WERI-Rb-1 (cell line): Measurements from ENCODE around the gene ANAPC15.

Experiments
- DNase-seq: peaks from one replicate; pipeline ENCODE4 v3.0.0-alpha.2; 2020
- H3K27ac ChIP-seq: fragments of 250-450 bp; sonication (Bioruptor Pico); 2 replicates; pipeline ENCODE4 v1.5.1; 2020; ENCODE audit warnings: mild to moderate bottlenecking, moderate library complexity
- H3K27me3 ChIP-seq: fragments of 250-450 bp; sonication (Bioruptor Pico); 2 replicates; pipeline ENCODE4 v1.5.1; 2021; ENCODE audit warnings: mild to moderate bottlenecking, low read depth, moderate library complexity; ENCODE audit not compliant: insufficient read depth, severe bottlenecking
- H3K36me3 ChIP-seq: fragments of 250-450 bp; sonication (Bioruptor Pico); 2 replicates; pipeline ENCODE4 v1.5.1; 2020; ENCODE audit warnings: mild to moderate bottlenecking, moderate library complexity
- H3K4me3 ChIP-seq: 2 replicates; pipeline ENCODE4 v1.5.1; 2011; ENCODE audit warnings: low read depth, mild to moderate bottlenecking, control low read depth, low read length
- H3K9me3 ChIP-seq: fragments of 250-450 bp; sonication (Bioruptor Pico); 2 replicates; pipeline ENCODE4 v1.5.1; 2021; ENCODE audit warnings: mild to moderate bottlenecking, moderate library complexity; ENCODE audit not compliant: severe bottlenecking
- TF ChIP-seq, protein P1 (sequence below): IDR thresholded peaks from 2 replicates; pipeline ENCODE4 v1.5.1; 2011; ENCODE audit warnings: low read depth, mild to moderate bottlenecking, control low read depth, inconsistent platforms, low read length

Gene ANAPC15

GRCh38 chr11:72102631-72102945 is 9.9 kb downstream of the ANAPC15 start:
- Histone ChIP-seq H3K36me3 (peaks cover 35% of the 10 kb centered on the region), H3K27me3 (no peaks in the 10 kb centered on the region), H3K4me3 (peak overlapping the region; percentile 92), H3K27ac (peak overlapping the region; percentile 98), H3K9me3 (no peaks in the 10 kb centered on the region)
- TF ChIP-seq, protein P1, sequence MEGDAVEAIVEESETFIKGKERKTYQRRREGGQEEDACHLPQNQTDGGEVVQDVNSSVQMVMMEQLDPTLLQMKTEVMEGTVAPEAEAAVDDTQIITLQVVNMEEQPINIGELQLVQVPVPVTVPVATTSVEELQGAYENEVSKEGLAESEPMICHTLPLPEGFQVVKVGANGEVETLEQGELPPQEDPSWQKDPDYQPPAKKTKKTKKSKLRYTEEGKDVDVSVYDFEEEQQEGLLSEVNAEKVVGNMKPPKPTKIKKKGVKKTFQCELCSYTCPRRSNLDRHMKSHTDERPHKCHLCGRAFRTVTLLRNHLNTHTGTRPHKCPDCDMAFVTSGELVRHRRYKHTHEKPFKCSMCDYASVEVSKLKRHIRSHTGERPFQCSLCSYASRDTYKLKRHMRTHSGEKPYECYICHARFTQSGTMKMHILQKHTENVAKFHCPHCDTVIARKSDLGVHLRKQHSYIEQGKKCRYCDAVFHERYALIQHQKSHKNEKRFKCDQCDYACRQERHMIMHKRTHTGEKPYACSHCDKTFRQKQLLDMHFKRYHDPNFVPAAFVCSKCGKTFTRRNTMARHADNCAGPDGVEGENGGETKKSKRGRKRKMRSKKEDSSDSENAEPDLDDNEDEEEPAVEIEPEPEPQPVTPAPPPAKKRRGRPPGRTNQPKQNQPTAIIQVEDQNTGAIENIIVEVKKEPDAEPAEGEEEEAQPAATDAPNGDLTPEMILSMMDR = no peak
- DNase-seq = no peak

GRCh38 chr11:72102162-72102561 is 10.3 kb downstream of the ANAPC15 start:
- Histone ChIP-seq H3K36me3 (peaks cover 39% of the 10 kb centered on the region), H3K27ac (peak overlapping the region; percentile 98), H3K27me3 (no peaks in the 10 kb centered on the region), H3K9me3 (no peaks in the 10 kb centered on the region), H3K4me3 (peak overlapping the region; percentile 92)
- TF ChIP-seq, protein P1 = no peak
- DNase-seq = no peak

- peaks cover 47% of the 10 kb centered on the region for H3K36me3 ChIP-seq
- H3K4me3 ChIP-seq = no peak overlapping the region
- H3K9me3 ChIP-seq = no peaks in the 10 kb centered on the region
- TF ChIP-seq, protein P1 = no peak
- no peak overlapping the region for H3K27ac ChIP-seq
- no peaks in the 10 kb centered on the region for H3K27me3 ChIP-seq
- DNase-seq = no peak
These were observed 12.0 kb downstream of the ANAPC15 start for GRCh38 chr11:72100462-72100861.

GRCh38 chr11:72100009-72100408 is 12.5 kb downstream of the ANAPC15 start:
- Histone ChIP-seq H3K27ac (no peak overlapping the region), H3K27me3 (no peaks in the 10 kb centered on the region), H3K36me3 (peaks cover 47% of the 10 kb centered on the region), H3K4me3 (no peak overlapping the region), H3K9me3 (no peaks in the 10 kb centered on the region)
- DNase-seq = no peak
- TF ChIP-seq, protein P1 = no peak

GRCh38 chr11:72098741-72099140 is 13.8 kb downstream of the ANAPC15 start:
- H3K27me3 ChIP-seq = no peaks in the 10 kb centered on the region
- H3K27ac ChIP-seq = no peak overlapping the region
- no peak overlapping the region for H3K4me3 ChIP-seq
- peaks cover 50% of the 10 kb centered on the region for H3K36me3 ChIP-seq
- no peak for DNase-seq
- TF ChIP-seq, protein P1 = no peak
- H3K9me3 ChIP-seq = no peaks in the 10 kb centered on the region

GRCh38 chr11:72091292-72091691 is 21.2 kb downstream of the ANAPC15 start:
- peaks cover 10% of the 10 kb centered on the region for H3K36me3 ChIP-seq
- TF ChIP-seq, protein P1 = peak; percentile 85
- no peaks in the 10 kb centered on the region for H3K27me3 ChIP-seq
- no peak overlapping the region for H3K4me3 ChIP-seq
- peak overlapping the region; percentile 16; the same call in 1 of the 2 replicates for H3K27ac ChIP-seq
- no peaks in the 10 kb centered on the region for H3K9me3 ChIP-seq
- DNase-seq = peak; percentile 79
